CD4-positive, alpha-beta T cell treated with Interleukin-6 for 4 hours (primary cell): ENCODE results near the gene NCAPD3.

ENCODE experiments used
- DNase-seq: peaks from one replicate; pipeline ENCODE4 v3.0.0-alpha.2; 2020; ENCODE audit warnings: mixed read lengths

NCAPD3 gene

DNA sequence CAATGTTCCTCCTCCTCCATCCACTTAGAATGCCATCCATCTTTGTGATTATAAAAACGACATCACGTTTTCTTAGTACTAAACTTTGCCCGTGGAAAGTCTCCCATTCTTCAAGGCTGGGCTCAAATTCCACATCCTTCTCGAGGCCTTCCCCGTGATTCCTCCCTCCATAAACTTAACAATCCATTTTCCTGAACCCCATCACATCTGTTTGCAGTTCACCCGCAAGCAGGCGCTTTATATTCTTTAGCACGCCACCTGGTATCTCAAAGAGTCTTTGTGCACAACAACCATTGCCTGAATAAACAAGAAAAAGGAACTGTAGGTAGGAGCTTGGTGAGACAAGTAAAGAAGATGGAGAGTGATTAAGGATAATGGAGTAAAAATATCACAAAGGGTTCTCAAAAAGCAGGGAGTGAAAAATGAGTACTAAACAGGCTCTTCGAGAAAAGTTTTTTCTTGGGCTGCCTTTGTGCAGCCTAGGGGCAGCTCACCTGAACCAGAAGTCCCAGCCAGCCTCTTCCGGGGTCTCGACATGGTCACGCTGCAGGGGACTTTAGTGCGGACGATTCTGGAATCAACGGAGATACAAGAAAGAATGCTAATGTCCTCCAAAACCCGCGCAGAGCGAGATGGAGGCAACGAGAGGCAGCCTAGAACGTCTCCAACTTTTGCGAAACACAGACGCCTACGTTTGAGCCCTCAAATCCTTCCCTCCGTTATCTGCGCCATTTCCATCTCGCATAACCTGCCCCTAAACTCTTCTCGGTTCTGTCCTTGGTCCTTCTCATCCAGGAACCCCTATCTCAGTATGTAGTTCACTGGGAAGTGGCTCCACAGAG lies 28.8 kb upstream of the NCAPD3 start:
- DNase-seq = peak; percentile 26

DNA sequence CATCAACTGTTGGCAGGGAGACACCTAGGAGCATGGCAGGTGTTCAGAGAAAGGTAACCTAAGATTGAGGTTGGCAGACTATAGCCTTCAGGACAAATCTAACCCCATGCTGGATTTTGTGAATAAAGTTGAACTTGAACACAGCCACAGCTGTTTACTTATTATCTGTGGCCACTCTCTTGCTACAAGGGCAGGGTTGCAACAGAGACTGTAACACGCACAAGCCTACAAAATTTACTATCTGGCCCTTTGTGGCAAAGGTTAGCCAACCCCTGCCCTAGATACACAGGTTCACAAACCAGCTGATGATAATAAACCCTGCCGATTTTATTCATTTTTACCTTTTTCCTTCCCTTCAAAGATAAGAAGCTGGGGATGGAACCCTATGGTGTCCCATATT lies 26.9 kb upstream of the NCAPD3 start:
- no peak for DNase-seq

DNA sequence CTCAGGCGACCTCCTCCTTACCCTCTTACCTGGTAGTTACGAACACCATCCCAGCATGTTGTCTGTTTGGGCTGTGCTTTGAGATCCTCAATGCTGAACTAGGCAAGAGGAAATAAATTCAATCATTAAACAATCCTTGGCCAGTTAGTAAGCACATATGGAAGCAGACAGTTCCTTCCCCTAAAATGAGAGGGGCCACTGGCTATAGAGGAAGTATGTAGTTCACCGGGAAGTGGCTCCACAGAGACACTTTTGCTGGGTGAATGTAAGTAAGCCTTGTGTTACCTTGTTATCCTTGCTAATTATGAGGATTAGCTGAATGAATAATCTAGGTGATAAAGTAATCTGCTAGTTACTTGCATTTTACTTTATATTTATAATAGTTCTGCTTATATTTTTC lies 26.5 kb upstream of the NCAPD3 start:
- no peak for DNase-seq

DNA sequence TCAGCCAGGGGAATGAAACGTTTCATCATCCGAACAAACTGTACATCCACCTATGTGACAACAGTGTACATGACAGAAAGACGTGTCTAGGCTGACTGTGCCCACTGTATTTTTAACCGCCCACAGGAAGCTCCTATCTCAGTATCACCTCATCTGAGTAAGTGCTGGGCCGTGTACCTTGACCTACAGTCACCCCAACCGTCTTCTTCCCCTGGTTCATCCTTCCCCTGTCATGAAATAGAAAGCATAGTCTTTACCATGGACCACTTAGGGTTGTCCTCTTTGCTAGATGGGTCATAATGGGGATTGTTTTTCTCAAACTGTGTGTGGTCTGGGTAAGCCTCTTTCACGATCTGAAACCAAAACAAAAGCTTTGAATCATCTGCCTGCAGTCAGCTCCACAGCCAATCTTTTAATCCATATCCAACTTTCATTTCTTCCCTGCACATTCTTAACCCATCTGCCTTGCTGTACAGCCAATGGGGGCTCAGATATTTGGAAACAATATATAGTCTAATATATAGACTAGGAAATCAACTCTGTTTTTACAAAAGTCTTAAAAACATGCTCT lies 25.2 kb upstream of the NCAPD3 start:
- DNase-seq = no peak

DNA sequence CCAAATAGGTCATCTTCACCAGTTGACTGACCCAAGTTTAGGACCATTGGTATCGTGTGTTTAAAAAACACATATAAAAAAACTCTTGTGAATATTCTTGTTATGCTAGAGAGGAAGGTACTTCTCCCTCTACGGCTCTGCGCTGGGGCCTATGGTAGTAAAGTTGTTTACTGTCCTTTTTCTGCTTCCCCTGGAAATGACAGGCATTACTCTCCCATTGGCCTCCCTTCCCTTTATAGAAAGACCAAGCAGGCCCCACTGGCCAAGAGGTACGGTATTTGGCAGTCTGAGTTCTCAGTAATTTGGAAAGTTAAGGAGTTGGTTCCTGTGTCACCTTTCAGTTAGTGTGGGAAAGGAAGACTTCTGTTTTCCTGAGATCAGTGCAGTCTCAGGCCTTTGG lies 22.9 kb upstream of the NCAPD3 start:
- no peak for DNase-seq

DNA sequence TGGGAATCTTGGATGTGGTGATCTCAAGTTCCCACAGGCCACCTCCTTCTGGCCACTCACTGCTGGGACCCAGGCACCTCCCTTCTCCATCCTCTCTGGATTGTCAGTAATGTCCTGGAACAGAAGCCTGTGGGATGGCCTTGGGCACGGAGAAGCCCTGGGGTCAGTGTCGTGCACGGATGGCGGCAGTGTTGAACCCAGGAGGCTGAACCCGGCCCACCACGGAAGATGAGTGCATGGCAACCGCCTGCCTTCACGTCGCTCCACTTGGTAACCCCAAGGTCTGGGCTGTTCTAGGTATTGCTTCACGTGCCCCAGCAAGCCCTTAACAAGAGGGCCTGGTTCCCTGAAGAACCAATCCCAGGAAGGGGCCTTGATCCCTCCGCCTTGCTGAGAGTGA lies 22.3 kb upstream of the NCAPD3 start:
- DNase-seq = no peak

DNA sequence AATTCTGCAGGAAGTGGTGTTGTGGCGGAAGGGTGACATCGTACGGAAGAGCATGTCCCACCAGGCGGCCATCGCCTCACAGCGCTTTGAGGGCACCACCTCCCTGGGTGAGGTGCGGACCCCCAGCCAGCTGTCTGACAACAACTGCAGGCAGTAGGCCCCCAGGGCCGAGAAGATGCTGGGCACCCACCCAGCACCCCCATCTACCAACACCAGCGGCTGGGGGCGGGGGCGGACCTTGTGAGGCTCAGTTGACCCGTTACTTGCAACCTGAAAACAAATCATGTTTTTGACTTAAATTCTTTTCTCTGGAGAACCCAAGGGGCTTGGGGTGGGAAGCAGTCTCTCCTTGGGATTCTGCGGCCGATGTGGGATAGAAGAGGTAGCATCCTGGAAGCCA lies 21.7 kb upstream of the NCAPD3 start:
- DNase-seq = no peak

DNA sequence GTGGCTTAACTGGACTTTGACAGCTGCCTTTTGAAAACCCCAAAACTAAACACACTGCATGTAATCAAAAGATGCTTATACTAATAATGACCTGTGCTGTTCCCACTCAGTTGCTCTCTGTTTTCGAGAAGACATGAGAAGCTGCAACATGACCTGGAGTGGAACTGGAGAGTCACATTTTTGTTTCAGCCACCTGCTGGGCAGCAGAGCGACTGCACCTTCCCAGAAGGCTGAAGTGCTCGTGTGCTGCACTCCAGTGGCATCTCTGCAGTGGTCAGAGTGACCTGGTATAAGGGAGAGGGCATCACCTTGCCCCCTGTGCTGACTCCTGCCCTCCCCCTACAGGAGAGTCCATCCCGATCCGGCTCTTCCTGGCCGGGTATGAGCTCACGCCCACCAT lies 20.8 kb upstream of the NCAPD3 start:
- peak; percentile 24 for DNase-seq

DNA sequence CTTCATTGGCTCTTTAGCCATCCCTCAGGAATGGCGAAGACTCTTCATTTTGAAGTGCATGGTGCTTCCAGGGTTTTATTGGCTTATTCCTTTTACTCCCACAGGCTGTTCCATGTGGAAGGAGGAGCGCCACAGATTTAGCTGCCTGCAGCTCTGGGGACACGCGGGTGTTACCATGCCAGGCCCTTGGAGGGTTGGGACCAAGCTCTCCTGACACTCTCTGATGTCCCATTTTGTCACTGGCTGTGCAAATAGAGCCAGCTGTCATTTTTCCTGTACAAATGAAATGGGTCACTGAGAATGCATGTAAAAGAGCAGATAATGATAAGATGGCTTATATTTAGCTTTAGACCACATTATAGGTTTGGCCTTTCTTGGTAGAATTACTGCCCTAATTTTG lies 20.1 kb upstream of the NCAPD3 start:
- no peak for DNase-seq

DNA sequence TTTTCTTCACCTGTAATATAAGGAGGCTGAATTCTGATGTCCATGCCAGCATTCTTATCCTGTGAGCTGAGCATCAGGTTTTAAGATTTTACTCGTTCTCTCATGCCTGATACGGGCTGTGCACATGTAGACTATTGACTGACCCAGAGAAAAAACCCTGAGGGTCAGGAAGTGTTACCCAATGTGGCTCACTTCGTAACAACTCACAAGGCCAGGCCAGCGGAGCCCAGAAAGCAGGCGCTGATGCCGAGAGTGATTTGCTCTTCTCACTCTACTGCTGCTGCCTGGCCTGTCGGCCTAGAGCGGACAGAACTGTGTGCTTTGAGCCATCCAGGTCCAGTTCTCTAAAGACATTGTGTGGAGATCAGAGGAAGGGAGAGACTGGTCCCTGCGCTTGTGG lies 18.6 kb upstream of the NCAPD3 start:
- DNase-seq = no peak

DNA sequence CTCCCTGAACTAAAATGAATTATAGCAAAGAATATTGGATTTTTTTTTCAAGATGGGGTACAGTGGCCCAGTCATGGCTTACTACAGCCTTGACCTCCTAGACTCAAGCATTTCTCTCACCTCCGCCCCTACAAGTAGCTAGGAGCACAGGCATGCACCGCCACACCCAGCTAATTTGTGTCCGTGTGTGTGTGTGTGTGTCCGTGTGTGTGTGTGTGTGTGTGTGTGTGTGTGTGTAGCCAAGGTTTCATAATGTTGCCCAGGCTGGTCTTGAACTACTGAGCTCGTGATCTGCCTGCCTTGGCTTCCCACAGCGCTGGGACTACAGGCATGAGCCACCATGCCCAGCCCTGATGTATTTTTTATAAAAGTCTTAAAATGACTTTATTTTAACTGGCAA lies 16.8 kb upstream of the NCAPD3 start:
- DNase-seq = no peak

DNA sequence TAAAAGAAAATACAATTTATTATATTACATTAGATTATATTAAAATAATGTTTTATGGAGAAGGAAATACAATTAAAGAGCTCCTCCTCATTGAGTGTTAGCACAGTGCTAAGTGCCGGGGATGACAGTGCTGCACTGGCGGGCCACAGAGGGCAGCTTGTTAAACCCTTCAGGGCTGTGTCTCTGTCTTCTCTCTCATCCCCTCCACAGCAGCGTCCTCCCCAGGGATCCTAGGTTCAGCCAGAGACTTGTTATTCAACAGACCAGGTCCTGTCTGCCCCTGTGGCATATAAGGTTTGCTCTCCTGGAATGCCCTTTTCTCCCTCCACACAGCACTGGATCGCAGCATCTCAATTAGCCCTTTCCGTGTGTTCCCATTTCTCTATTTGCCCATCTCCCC lies 15.2 kb upstream of the NCAPD3 start:
- no peak for DNase-seq

DNA sequence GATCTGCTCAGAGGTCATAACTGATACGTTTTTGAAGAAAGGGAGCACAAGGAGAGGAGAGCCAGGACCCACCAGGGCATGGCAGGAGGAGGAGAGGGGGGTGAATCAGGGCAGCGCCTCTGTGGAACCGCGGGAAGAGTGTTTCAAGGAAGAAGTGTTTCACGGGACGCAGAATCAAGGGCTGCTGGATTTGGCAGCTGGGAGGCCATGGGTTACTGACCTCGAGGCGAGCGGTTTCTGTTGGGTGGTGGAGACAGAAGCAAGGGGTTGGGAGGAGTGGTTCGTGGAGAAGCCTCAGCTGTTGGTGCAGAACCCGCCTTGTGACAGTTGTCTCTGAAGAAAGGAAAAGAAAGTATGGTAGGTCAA lies 13.8 kb upstream of the NCAPD3 start:
- no peak for DNase-seq

DNA sequence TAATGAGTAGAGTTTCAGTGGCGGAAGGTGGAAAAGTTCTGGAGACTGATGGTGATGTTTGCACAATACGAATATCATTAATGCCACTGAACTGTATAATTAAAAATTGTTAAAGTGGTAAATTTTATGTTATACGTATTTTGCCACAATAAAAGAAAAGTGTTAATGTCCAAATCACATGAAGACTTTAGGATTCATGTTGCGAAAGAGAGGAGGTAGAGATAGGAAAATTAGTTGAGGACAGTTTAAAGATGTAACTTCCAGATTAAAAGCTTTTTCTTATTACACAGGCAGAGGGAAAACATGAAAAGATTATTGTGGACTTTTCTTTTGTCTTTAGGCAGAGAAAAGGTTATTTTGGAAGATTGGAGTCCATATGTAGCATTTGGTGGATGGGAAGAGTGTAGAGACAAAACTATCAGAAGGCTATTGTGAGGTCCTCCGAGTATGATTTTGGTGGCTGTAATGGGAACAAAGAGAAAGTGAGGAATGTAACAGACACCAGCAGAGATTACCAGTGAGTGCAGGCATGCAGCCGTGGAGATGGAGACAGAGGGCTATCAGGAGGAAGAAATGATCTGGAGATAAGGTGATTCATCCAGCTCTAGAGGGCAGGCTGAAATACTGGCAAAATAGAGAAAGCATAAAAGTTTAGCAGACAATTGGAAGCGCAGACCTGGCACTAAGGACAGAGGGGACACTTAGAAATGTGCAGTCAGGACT lies 13.2 kb upstream of the NCAPD3 start:
- DNase-seq = no peak

DNA sequence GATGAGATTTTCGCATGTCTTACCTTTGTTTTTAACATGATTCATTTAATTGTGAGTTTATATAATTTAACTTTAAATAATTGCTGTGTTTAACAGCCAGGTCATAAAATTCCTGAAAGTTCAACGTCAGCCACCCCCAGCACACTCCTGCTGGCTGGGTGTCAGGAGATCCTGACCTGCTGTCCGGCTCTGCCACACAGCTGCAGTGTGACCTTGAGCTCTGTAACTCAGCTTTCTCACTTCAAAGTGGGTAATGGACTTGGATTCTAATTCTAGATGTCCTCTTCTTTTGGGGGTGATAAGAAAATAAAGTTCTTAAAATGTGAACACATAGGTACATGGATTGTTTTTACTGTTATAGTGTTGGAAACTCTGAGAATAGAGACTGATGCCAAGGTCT lies 11.6 kb upstream of the NCAPD3 start:
- no peak for DNase-seq

DNA sequence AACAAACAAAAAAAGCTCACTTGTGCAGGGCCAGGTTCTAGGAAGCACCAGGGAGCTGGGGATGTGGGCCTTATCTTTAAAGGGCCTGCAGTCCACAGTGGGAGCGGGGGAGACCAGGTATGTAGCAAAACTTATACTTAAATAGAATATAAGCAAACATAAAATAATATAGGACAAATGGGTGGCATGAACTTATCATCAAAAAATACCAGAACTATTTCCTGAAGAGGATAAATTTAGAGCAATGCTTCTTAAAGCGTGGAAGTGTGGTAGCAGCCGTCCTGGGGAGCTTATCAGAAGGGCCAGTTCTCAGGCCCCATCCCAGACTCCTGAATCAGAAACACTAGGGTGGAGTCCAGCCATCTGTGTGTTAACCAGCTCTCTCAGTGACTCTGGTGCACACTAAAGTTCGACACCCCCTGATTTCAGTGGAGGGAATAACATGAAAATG lies 10.0 kb upstream of the NCAPD3 start:
- DNase-seq = no peak

DNA sequence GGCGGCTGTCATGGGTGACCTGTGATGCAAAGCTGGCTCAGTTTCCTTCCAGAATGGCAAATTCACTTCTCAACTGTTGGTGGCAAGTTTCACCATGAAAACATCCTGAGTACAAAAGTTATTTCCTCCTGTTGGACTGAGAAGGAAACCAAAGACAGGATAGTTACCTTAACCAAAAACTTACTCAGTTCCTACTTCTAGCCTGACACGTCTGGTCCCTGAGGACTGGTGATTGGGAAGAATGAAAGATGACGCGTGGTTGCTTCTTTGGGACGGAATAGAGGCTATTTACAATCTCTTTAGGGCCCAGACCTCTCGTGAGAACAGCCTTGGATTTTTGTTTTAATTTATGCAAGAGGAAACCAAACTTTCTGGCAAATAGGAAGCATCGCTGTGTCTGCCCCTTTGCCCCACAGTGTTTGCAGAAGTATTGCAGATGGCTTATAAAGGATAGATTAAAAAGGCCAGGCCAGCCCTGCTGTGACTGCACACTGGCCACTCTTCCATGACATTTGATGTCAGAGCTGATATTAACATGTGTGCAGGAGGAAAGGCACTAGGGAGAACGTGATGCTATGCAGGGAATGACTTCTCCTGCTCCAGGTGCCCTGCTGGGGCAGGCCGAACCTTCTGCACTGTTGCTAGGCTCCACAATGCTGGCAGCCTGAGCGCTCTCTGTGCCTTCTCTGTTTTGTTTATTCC lies 8.3 kb upstream of the NCAPD3 start:
- no peak for DNase-seq

DNA sequence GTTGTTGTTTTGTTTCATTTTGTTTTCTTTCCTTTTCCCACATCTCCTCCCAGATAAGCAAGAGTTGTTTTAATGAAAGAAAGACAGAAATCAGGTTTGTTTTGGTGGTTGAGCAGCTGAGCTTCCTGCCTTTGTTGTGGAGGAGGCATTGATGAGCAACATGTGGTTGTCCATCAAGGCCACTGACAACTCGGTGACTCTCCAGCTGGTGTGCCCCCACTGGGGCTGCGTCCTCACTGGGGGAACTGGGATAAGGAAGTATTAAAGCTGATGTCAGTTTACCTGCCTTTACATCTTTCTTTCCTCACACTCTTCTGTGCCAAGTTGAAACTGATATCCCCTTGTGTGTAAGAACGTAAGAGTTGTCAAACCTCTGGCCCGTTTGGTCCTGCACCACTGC lies 6.6 kb upstream of the NCAPD3 start:
- peak; percentile 14 for DNase-seq

DNA sequence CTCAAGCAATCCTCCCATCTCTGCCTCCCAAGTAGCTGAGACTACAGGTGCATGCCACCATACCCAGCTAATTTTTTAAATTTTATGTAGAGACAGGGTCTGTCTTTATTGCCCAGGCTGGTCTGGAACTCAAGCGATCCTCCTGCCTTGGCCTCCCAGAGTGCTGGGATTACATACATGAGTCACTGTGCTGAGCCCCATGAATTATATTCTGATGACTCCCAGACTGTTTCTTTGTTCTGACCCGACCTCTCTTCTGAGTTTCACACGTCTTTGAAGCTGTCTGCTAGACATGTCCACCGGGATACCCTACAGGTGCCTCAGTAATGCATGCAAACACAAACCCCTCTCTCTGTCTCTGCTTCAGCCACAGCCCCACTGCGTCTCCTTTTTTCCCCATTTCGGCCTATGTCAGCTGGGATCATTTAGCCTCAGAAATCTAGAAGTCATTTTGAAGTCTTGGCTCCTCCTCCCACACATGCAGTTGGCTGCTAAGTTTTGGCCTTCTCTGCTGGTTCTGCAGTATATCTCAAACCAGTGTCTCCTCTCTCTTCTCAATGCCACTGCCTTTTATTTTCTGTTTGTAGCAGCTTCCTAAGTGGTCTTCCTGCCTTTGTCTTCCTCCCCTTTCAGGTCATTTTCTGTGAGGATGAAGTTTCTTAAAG lies 5.5 kb upstream of the NCAPD3 start:
- no peak for DNase-seq

DNA sequence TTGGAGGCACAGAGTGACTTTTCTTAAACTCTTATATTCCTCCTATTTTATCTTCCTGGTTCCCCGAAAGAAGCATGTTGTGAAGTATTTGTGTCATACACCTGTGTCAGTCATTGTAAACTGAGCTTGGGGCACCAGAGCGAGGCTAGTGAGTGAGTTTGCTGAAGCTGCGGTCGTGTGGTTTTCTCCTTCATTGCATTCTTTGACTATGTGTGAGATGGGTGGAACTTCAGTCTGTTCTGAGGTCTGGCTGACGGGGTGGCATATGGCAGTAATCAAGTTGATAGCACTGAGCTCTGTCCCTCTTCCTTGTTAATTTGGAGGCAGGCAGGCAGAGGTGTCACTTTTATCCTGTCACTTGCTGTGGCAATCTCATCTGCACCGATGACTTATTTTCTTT lies 4.9 kb upstream of the NCAPD3 start:
- peak; percentile 36 for DNase-seq

DNA sequence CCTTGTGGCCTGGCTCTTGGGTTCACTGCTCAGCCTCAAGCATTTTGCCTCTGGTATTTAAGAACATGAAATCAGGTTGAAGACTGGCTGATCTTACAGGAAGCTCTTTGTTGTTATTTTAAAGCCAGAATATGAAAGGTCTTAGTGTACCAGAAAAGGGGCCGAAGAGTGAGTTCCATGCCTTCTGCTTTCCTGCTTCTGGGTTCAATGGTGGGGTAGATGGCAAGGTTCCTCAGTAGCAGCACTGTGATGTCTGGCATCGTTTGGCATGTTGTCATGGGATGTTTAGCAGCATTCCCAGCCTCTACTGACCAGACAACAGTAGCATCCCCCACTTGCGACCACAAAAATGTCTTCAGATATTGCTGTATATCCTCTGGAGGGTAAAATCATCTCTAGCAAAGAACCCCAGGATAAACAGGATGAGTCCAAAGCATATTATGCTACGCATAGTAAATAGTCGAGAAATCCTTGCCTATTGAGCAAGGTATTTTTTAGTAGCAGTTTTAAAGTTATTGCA lies 3.1 kb upstream of the NCAPD3 start:
- no peak for DNase-seq
